Heart left ventricle (tissue), 16 donors: Measurements from ENCODE around the gene DAAM1. TPM values are rescaled to one million over a fixed set of nuclear protein-coding genes. Genes with fewer than 3 reads are reported as not detected.

Experiments used
- ATAC-seq, 4 donors: fragments of 200-7000 bp; cut with Tn5 transposase; one replicate each; pipeline ENCODE4 v1.9.1; 2020 to 2022; ENCODE audit warnings: moderate library complexity in 4 of 4, mild to moderate bottlenecking in 3 of 4, moderate number of reproducible peaks in 1 of 4
- DNase-seq, 5 donors: peaks; one replicate each; pipeline ENCODE4 v3.0.0-alpha.2; 2020
- H3K27ac ChIP-seq, 12 donors: fragments of 200-600 bp; sonication (generic) in 4 of 12; one replicate each; pipeline versions ENCODE4 v1.5.0 to v1.8.0; 2016 to 2022; ENCODE audit warnings: mild to moderate bottlenecking in 2 of 12
- H3K27me3 ChIP-seq, 9 donors: fragments of 200-600 bp; sonication (generic) in 2 of 9; one replicate each; pipeline versions ENCODE4 v1.5.1 to v1.8.0; 2016 to 2022; ENCODE audit warnings: mild to moderate bottlenecking in 3 of 9
- H3K36me3 ChIP-seq, 9 donors: fragments of 200-600 bp; sonication (generic) in 2 of 9; one replicate each; pipeline versions ENCODE4 v1.5.0 to v1.8.0; 2018 to 2022; ENCODE audit warnings: mild to moderate bottlenecking in 2 of 9
- H3K4me1 ChIP-seq, 12 donors: fragments of 200-600 bp; sonication (generic) in 4 of 12; one replicate each; pipeline versions ENCODE4 v1.5.0 to v1.8.0; 2016 to 2022; ENCODE audit warnings: mild to moderate bottlenecking in 3 of 12
- H3K4me3 ChIP-seq, 12 donors: fragments of 200-600 bp; sonication (generic) in 4 of 12; one replicate each; pipeline versions ENCODE4 v1.5.0 to v1.8.0; 2017 to 2022; ENCODE audit warnings: mild to moderate bottlenecking in 9 of 12, moderate library complexity in 4 of 12
- H3K9me3 ChIP-seq, 12 donors: fragments of 200-600 bp; sonication (generic) in 4 of 12; one replicate each; pipeline versions ENCODE4 v1.5.0 to v1.8.0; 2016 to 2022; ENCODE audit warnings: mild to moderate bottlenecking in 1 of 12
- CTCF ChIP-seq, 12 donors: fragments of 200-600 bp; sonication (generic) in 4 of 12; IDR thresholded peaks; one replicate each; pipeline versions ENCODE4 v1.5.0 to v1.8.0; 2018 to 2022; ENCODE audit warnings: antibody characterized with exemption in 12 of 12, mild to moderate bottlenecking in 5 of 12
- POLR2A ChIP-seq, 2 donors: fragments of 450-650 bp; IDR thresholded peaks; one replicate each; pipeline ENCODE4 v1.6.1; 2017; ENCODE audit warnings: antibody characterized with exemption in 2 of 2, mild to moderate bottlenecking in 2 of 2, moderate library complexity in 2 of 2
- WGBS, 4 donors: extraction: QIAGEN DNeasy Blood & Tissue Kit in 2 of 4; methylation state at CpG; one replicate each; pipeline versions ENCODE4 v1.1.5 to v1.1.7; 2013 to 2018; 5-methylcytosine and 5-hydroxymethylcytosine counted together
- intact Hi-C, 10 donors: fragments of 100-400 bp; cut with DNase I; formaldehyde crosslinking; loops; one replicate each; pipeline versions ENCODE4 v1.11.1 to v1.14.2; 2022
- polyA plus RNA-seq, 2 donors: library from polyadenylated mRNA; stranded (reverse); fragments of 200-250 nt; gene quantifications; one replicate each; pipeline ENCODE4 v1.2.3, GENCODE V29; 2013
- total RNA-seq, 9 donors: library from RNA; depleted of rRNA in 2 of 9; stranded (reverse); fragments of >200 nt in 2 of 9; fragmentation: NEBNext Ultra II Directional in 3 of 9; extraction: Animal tissue kit (Norgen Biotek cat#: 25700) in 3 of 9; gene quantifications; one replicate each; pipeline versions ENCODE4 v1.1.0 to v1.2.4, GENCODE V29; 2016 to 2023
- donor health status: ischemic (EF 13 %, LVEDD 7.1; RV severe dilation, severe dysfunction).
- donor health status: healthy with polysubstance abuse.
- donor health status: DM: no; HTN: yes; CAD: no.
- donor health status: DM: no; HTN: no; CAD: no.
- donor health status: ischemic (EF 25% LVEDD 6.9; RV normal size, moderate dysfunction).
- donor health status: ischemic (EF 25% LVEDD 5.7; RV mildly dilated, moderate dysfunction).
- donor health status: healthy.
- donor health status: DM: yes; HTN: yes; CAD: no.
- donor health status: ischemic (EF 35%, LVEDD 5.7; RV mildly dilated, moderate dysfunction).
- donor health status: nonischemic (EF 11% LVEDD 7.7; RV severe dilation, severe dysfunction).
- donor health status: DM: yes; HTN: yes; CAD: no.
- donor health status: PGD.
- donor health status: ischemic (EF 29% LVEDD 5.4; RV normal size, mild dysfunction).
- donor health status: nonischemic (EF 23%, LVEDD 6.1; RV moderate dilation, normal function).

Gene DAAM1
- total and polyA plus RNA-seq, 11 donors: 18.2 to 92.6 (median 67.2) TPM

- no peak for ATAC-seq
- Histone ChIP-seq H3K27ac (peak overlapping the region in 5 of 12 donors; percentile 2 to 33 (median 27)), H3K4me1 (peaks cover 0 to 82% (median 41%) of the 10 kb centered on the region in 12 donors), H3K9me3 (no peaks in the 10 kb centered on the region), H3K27me3 (no peaks in the 10 kb centered on the region), H3K4me3 (no peak overlapping the region), H3K36me3 (no peaks in the 10 kb centered on the region)
- intact Hi-C loops: loop anchor here in 7 of 10 donors (10.0 kb wide), 5 partner anchors 45 to 135 kb away; no protein-coding TSS in a partner anchor
- WGBS, 4 donors: 62 to 67% (median 64%) methylated on average over 1 of the region's 1 CpG
- TF ChIP-seq POLR2A (IDR thresholded peaks at IDR 0.05): no peak
- no peak for DNase-seq
These were observed 11.1 kb downstream of the DAAM1 start for GRCh38 chr14:59199614-59200013.

DNA sequence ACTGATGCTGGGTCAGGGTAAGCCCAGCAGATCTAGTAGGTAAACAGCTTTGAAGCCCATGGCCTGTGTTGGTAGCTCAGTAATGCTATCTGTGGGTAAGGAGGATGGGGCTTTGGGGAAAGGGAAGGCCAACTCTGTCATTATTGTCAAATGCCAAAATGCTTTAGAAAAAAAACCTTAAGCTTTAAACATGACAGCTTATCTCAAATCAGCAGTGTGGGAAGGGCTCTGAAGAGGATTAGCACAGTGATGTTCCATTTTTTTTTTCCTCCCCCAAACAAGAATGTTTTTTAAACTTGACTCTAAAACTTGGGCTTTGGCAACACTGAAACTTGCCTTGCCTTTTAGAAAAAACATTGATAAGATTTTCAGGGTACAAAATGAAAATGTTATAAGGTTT lies 11.7 kb downstream of the DAAM1 start:
- no peak overlapping the region for H3K4me3 ChIP-seq

DNA sequence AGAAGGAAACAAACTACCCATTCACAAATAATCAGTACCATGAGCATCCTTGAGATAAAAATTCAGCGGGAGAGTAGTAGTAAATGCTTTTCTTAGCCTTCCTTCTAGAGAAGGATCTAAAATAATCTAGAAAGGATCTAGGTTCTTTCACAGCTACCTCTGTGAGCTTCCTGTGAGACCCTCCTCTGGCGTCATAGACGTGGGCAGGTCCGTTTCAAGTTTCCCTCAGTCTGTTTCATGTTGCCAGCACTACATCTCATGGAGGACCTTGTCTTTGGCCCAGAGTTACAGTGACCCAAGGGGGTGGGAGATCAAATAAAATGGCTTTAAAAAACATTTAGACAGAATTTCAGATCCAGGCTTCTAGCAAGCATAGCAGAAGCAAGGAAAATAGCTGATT lies 13.6 kb downstream of the DAAM1 start:
- TF ChIP-seq CTCF (IDR thresholded peaks at IDR 0.05) (no peak), POLR2A (IDR thresholded peaks at IDR 0.05) (no peak)
- Histone ChIP-seq H3K4me1 (peaks cover 0 to 88% (median 37%) of the 10 kb centered on the region in 12 donors), H3K27ac (no peak overlapping the region), H3K4me3 (no peak overlapping the region), H3K36me3 (no peaks in the 10 kb centered on the region), H3K9me3 (no peaks in the 10 kb centered on the region), H3K27me3 (no peaks in the 10 kb centered on the region)
- DNase-seq (no peak), ATAC-seq (peak in 1 of 4 donors; percentile 46)
- WGBS, 4 donors: 32 to 49% (median 41%) methylated on average over 4 of the region's 4 CpGs
- intact Hi-C loops: no loop called here

More for the DNA sequence above, 11.7 kb downstream of the DAAM1 start:
- Histone ChIP-seq H3K4me1 (peaks cover 0 to 85% (median 39%) of the 10 kb centered on the region in 12 donors), H3K27ac (peak overlapping the region in 5 of 12 donors; percentile 2 to 33 (median 27)), H3K27me3 (no peaks in the 10 kb centered on the region), H3K36me3 (no peaks in the 10 kb centered on the region), H3K9me3 (no peaks in the 10 kb centered on the region)
- no peak for ATAC-seq
- DNase-seq: no peak
- intact Hi-C loops: no loop called here
- TF ChIP-seq CTCF (IDR thresholded peaks at IDR 0.05) (no peak), POLR2A (IDR thresholded peaks at IDR 0.05) (no peak)

DNA sequence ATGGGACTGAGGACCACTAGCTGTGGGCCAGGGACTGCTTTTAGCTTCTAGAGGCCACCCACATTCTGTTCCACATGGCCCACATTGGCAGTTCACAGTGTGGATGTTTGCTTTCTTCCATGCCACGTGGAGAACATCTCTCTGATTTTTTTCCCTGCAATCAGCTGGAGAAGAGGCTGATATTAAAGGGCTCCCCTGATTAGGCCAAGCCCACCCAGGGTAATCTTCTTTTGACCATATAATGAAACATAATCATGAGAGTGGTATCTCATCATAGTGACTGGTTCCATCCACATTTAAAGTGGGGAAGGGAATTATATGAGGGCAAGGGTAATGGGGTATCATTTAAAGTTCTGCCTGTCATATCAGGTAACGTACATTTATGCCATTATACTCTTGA lies 15.8 kb downstream of the DAAM1 start:
- no peak for ATAC-seq
- H3K27me3 ChIP-seq: no peaks in the 10 kb centered on the region
- no peak overlapping the region for H3K4me3 ChIP-seq
- no peak for DNase-seq
- peaks cover 0 to 74% (median 29%) of the 10 kb centered on the region in 12 donors for H3K4me1 ChIP-seq
- no peaks in the 10 kb centered on the region for H3K9me3 ChIP-seq
- intact Hi-C loops: no loop called here
- 53 to 79% (median 67%) methylated on average over 2 of the region's 2 CpGs for WGBS, 4 donors
- TF ChIP-seq POLR2A (IDR thresholded peaks at IDR 0.05): no peak
- no peak for TF ChIP-seq CTCF (IDR thresholded peaks at IDR 0.05)
- H3K36me3 ChIP-seq: no peaks in the 10 kb centered on the region
- H3K27ac ChIP-seq: no peak overlapping the region

DNA sequence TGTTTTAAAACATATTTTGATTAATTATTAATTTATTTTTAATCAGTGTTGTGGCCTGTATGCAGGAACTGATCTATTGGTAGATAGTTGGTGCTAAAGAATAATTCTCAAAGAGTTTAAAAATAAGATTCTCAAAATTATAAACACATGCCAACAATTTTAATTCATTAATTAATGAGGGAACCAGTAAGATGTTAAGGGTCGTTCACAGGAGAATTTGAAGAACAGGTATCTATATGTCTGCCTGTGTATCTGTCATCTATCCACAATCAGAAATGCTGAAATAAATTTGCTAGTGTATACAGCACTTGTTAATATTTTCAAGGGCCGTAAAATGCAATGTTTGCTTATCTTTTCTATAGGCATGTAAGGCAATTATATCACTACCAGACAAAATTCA lies 18.4 kb downstream of the DAAM1 start:
- ATAC-seq (no peak), DNase-seq (no peak)
- intact Hi-C loops: no loop called here
- Histone ChIP-seq H3K27ac (no peak overlapping the region), H3K27me3 (no peaks in the 10 kb centered on the region), H3K4me3 (no peak overlapping the region), H3K4me1 (peaks cover 0 to 75% (median 31%) of the 10 kb centered on the region in 12 donors), H3K36me3 (no peaks in the 10 kb centered on the region), H3K9me3 (no peaks in the 10 kb centered on the region)
- TF ChIP-seq CTCF (IDR thresholded peaks at IDR 0.05) (no peak), POLR2A (IDR thresholded peaks at IDR 0.05) (no peak)
- 89 to 94% (median 92%) methylated on average over 2 of the region's 2 CpGs for WGBS, 4 donors
